HG03159 (cell line): Measurements from ENCODE around the gene GUK1.

ENCODE experiments used
- ATAC-seq: cut with Tn5 transposase; IDR thresholded peaks from one replicate; pipeline ENCODE4 v1.9.1; 2021; ENCODE audit warnings: mild to moderate bottlenecking, moderate library complexity; ENCODE audit not compliant: unreplicated experiment

Gene GUK1

DNA sequence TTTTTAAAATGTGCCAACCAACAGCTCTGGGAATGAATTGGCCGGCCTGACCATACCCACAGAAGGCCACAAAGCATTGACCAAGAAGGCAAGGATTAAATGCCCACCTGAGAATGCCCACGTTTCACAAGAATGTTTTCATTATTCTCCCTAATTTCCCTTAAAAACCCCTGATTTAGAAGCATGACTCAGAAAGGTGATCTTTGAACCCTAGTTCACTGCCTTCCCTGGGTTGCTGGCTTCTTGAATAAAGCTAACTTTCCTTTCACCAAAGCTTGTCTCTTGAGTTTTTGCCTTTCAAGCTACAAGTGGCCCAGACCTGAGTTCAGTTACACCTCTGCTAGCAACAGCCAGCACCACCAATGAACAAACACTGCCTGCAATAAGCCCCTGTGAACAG is 16.6 kb upstream of the GUK1 start:
- ATAC-seq = no peak

DNA sequence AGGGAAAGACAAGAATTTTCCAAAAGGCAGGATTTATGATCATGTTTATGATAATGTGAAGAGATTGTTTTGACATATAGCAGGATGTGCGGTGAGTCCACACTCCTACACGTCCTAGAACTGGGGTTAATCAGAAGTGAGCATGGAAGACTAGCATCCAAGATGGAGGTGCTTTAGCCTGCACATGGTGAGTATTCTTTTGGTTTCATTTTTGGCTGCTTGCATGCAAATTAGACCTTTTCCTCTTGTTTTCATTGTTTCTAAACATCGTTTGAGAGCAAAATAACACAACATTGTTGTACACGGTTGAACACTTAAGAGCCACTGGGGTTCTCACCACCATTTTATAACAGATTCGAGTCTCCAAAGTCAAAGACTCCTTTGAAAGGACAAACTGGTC is 14.9 kb upstream of the GUK1 start:
- no peak for ATAC-seq

DNA sequence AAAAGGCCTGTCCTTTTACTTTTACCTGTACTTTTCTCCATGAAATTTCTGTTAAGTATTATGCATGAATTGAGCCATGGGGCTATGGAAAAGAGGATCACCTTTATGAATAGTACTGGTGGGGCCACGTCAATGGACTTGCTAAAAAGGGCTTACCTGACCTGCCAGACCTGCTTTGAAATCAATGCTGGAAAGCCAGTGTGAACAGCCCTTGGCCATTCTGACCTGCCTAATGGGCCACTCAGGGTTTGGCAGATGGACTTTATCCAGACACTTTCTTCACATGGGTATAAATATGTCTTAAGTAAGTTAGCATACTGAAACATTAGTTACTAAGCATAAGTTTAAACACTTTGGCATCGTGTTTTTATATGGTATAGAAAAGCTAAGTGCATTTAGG is 8.3 kb upstream of the GUK1 start:
- no peak for ATAC-seq

DNA sequence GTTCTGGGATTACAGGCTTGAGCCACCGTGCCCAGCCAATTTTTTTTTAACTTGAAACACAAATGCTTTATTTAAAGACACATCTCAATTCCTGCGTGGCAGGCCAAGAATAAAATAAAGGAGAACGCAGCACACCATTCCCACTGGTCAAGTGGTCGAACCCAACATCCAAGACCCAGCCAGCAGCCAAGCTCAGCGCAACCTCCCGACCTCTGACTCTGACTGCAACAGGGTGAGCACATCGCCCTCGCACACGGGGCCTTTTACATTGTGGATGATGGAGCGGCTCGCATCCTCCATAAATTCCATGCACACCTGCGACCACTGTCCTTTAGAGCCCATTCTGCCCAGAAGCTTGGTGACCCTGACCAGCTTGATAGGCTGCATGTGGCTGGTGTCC is 5.5 kb upstream of the GUK1 start:
- ATAC-seq = no peak

DNA sequence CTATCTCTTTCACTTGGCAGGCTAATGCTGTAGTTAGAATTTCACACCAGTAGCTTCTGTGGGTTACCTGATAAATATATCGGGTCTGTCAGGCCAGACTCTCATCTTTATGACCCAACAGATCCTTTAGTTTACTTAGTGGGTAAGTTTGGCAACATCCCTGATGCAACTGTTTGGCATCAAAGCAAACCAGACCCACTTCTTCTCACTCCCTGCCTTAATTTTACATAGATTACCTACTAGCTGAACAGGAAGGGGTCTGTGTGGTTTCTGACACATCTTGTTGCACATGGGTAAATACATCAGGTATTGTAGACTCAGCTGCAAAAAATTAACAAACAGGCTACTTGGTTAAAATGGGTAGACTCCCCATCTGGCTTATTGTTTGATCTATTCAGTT is 3.2 kb upstream of the GUK1 start:
- ATAC-seq = no peak

DNA sequence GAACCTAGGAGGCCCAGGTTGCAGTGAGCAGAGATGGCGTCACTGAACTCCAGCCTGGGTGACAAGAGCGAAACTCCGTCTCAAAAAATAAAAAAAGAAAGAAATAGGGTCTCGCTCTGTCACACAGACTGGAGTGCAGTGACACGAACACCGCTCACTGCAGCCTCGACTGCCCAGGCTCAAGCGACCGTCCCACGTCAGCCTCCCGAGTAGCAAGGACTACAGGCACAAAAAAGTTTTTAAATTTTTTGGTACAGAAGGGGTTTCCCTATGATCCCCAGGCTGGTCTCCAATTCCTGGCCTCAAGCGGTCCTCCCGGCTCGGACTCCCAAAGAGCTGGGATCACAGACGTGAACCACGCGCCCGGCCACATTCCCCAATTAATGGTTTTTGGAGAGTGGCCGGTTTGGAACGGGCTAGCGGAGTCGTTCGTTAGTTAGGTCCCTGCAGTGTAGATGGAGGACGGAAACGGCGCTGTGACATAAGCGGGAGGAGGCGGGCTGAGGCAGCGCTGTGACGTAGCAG is 611 bp upstream of the GUK1 start:
- ATAC-seq = no peak

DNA sequence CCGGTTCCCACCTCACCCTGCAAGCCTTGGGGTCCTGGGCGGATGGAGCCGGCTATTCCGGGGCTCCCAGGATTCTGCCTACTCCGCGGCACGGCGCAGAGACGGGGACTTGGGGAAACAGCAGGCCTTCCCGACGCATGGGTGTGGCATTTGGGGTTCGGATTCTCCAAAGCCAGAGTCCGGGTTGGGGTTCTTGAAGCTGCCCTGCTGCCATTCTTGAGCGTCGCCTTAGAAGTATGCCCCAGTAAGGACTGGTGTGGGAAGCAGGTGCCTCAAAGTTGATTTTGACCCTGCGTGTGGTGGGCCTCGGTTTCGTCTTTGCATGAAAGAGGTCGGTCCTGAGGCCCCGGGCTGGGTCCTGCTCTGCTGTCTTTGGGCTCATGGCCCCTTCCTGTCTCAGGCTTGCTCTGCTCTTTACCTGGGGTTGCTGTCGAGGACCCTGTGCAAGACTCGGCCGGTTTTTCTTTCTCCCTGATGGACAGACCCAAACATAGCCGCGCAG is 696 bp downstream of the GUK1 start:
- ATAC-seq = no peak

DNA sequence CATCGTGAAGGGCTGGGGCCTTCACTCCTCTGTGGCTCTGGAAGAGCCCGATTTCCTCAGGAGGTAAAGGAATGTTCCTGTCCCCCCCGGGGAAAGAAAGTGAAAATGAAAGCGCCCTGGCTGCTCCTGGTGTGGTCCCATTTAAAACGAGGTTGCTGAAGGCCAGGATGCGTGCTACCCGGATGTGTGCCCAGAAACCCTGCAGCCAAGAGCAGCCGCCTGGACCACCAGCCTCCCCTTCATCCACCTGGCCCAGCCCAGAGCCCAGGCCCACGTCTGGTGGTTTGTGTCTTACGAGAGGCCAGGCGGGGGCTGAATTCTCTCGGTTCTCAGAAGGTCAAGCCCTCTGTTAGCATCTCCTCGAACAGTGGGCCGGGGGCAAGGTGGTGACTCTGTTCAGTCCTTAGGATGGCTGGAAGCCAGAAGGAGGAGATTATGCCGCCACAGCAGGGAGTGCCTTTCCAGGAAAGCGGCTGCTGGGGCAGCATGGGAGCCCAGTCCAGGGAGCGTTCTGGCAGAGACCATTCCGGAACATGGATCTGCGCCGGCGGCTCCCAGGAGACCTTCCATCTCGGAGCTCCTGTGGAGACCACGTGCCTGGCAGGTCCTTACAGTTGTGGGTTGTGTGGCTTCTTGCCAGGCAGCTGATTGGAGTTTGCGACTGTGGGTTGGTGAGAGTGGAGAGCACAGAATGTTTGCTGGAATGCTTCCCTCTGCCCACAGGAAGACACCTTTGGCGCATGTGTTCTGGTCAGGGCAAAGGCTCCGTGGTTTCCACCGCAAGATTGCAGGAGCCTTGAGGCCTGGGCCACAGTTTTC is 1.4 kb downstream of the GUK1 start:
- ATAC-seq = no peak

DNA sequence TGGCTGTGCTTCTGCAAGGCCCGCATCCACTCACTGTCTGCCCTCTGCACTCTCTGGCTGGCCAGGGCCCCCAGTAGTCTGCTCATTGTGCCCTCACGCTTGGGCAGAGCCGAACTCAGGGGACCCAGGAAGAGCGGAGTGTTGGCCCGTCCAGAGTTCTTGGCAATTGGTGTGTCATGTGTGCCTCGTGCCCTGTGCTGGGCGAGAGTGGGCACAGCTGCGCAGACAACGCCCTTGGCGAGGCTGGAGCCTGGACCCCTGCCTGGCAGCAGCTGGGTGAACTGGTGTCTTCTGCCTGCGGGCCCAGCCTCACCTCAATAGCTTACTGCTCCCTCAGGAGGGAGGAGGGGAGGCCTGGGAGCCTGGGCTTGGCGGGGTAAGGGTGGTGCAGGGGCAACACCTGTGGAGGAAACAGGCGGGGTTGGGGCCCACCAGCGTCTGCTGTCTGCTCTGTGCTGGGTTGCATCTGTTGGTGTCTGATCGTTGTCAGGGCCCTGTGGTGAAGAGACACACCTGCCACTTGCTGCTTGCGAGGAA is 2.1 kb downstream of the GUK1 start:
- no peak for ATAC-seq

DNA sequence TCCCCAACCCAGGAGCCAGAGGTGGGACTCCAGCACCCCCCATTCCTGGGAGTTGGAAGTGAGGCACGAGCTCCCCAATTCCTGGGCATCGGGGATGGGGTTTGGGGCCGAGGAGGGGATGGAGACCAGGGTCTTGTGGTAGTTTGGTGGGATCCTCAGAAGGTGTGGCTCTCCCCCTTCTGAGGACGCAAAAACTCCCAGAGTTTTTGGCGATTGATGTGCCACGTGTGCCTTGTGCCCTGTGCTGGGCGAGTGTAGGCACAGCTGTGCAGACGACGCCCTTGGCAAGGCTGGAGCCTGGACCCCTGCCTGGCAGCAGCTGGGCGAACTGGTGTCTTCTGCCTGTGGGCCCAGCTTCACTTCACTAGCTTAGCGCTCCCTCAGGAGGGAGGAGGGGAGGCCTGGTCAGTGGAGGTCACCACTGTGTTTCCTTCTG is 2.6 kb downstream of the GUK1 start:
- ATAC-seq = no peak

DNA sequence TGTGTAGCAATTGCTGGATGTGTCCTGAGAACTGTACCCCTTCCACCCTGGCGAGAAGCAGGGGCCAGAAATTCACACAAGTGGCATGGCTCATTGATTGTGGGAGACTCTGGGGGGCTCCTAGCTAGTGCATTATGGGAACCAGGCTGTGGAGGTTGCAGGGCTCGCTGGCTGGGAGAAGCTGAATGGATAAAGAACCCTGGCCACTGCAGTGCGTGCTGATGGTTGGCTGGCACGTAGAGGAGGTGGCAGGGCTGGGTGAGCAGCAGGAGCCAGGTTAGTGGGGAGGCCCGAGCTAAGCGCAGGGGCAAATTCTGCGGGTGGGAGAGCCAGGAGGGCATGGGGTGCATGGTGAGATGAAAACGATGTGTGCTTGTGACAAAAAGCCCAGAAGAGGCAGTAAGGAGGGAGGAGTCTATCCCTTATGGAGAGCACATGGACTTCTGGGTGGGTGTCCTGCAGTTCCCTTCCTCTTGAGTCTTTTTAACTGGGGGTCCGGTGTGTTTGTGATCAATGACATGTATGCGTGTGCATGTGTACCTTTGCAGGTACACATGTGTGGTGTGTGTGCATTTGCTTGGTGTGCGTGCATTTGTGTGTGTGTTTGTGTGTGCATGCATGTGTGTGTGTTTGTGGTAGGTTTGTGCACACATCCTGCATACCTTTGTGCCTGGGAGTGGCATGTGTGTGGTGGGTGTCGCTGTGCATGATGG is 3.6 kb downstream of the GUK1 start:
- ATAC-seq = no peak

DNA sequence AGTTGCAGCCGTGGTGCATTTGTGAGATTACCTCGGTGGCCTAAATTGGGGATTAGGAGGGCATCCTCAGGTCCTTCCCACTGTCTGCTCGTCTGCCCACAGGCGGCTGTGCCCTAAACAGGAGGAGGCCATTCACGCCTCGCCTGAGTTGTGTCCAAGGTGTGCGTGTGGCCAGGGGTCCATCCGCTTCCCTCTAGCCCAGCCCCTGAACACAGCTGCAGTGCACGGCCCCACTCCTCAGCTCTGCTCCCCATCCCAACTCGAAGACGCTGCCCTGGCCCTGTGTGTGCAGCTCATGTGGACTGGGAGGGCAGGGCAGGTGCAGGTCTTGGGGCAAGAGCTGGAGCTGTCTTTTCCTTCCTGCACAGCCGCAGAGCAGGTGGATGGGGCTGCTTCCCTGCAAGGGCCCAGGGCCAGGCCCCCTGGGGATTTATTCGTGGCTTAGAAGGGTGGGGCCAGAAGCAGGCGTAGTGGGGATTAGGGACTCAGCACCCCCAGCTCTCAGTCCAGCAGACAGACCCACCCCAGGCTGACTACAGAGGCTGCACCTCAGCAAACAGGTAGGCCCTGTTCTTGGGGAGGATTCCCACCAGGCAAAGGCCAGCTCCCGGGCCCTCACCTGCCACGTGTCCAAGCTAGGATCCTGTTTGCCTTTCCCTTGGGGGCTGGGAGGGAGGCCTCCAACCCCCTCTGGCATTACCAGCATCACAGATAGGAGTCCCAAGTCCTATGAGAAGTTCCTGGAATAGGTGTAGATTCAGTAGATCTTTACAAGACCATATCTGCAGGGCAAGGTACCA is 4.3 kb downstream of the GUK1 start:
- no peak for ATAC-seq

DNA sequence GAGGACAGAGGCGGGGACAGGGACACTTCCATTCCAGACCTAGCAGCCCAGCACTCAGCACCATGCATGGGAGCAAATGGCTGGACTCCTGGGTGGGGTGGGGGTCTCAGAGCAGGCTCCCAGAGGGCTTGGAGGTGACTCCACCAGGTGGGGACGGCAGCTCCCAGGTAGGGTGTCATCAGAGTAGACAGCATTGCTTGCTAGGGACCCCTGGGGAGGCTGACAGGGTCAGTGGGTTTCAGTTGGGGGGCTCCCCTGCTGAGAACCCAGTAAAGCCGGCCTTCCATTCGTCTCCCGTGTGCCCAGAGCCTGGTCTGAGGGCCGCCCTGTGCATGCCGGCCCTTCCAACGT is 4.9 kb downstream of the GUK1 start:
- ATAC-seq = no peak

DNA sequence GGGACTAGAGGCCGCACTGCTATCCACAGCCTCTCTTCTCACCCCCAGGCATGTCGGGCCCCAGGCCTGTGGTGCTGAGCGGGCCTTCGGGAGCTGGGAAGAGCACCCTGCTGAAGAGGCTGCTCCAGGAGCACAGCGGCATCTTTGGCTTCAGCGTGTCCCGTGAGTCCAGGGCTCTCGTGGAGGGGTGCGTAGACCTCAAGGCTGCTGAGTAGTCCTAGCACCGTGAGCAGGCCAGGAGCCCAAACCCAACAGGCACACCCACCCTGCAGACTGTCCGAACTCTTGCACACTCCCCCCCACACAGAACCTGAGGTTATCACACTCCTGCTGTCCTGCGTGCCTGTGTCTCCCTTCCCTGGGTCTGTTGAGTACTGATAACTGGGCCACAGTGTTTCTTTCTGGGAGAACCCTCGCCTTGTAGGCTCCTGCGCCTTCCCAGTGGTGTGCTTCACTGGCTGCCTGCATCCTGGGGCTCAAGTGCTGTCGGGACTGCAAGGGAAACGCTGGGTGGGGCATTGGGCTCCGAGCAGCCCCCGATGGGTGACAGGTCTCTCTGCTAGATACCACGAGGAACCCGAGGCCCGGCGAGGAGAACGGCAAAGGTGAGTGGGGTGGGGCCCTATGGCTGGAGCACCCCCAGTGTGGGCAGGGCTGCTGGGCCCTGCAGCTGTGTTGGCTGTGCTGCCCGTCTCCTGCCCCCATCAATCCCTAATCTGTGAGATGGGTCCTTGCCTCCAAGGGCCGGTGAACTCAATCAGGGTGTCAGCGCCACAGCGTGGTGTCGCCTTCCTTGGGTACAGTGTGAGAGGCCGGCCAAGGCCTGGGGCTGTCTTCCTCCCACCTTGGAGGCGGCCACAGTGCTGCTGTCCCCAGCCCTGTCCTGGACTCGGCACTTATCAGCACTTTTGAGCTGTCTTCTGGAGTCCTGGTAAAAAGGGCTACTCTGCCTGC is 5.7 kb downstream of the GUK1 start:
- ATAC-seq = no peak

DNA sequence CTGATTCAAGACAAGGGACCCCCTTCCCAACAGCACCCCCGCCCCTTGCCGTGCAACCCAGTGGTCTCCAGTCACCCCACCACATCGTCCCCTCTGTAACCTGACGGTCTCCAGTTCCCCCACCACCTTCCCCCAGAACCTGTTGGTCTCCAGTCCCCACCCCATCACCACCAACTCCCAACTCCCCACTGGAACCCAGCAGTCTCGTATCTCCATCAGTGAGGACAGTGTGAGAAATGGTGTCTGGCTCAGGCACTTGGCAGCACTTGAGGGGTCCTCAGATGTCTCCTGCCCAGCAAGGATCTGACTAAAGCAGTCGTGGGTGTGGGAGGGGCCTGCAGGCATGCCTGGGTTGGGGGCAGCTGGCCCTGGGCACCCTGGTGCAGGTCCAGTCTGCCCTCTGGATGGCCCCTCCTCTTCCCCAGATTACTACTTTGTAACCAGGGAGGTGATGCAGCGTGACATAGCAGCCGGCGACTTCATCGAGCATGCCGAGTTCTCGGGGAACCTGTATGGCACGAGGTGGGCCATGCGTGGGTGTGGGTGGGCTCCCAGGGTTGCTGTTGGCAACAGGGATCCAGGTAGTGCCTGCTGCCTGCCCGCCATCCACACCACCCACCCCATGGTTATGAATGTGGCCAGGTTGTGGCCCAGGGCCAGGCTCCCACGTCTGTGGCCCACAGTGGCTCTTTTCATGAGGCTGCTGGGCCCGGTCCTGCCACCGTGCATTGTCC is 6.5 kb downstream of the GUK1 start:
- no peak for ATAC-seq

DNA sequence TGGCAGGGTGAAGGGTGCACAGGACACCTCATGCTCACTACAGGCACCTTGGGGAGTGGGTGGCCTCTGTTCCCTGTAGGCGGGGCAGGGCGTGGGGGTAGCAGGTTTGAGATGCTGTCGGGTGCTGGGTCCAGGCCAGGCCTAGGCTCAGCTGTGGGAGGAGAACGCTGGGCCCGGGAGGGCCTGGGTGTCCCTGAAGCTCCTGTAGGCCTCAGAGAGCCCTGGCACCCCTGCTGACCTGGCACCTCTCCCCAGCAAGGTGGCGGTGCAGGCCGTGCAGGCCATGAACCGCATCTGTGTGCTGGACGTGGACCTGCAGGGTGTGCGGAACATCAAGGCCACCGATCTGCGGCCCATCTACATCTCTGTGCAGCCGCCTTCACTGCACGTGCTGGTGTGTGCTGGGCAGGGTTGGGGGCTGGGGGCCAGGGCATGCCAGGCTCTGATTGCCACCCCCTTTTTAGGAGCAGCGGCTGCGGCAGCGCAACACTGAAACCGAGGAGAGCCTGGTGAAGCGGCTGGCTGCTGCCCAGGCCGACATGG is 7.1 kb downstream of the GUK1 start:
- no peak for ATAC-seq

DNA sequence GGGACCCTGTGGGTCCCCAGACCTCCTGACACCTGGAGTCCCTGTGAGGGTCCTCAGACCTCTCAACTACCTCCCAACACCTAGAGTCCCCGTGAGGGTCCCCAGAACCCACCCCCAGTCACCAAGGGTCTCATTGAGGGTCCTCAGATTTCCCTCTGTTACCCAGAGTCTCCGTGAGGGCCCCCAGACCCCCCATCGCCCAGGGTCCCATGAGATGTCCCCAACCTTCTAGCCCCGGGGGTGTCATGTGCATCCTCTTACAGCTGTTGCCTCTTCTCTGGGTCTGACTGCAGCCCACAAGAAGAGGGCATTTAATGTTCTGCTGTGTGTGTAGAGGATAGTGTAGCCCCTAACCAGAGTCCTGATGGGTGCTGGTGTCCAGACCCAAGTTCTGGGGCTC is 7.7 kb downstream of the GUK1 start:
- ATAC-seq = no peak

DNA sequence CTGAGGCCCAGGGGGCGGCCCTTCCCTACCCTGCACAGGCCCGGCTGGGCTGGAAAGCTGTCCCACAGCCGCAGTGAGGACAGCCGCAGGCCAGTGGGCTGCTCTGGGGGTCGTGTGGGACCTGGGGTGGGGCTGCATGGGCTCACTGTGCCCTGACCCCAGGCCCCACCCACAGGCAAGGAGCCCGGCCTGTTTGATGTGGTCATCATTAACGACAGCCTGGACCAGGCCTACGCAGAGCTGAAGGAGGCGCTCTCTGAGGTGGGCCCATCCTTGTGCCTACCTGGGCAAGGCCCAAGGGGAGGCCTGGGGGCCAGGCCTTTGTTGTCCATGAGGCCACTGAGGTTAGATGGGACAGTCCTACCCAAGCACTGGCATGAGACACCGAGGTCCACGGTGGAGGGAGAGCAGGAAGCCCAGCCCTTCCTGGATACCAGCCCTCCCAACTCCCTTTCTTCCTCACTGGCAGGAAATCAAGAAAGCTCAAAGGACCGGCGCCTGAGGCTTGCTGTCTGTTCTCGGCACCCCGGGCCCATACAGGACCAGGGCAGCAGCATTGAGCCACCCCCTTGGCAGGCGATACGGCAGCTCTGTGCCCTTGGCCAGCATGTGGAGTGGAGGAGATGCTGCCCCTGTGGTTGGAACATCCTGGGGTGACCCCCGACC is 8.2 kb downstream of the GUK1 start:
- no peak for ATAC-seq
